HG03060 (cell line): Measurements from ENCODE around the gene ARL10.
A peak's percentile ranks its signal among the peaks of the same experiment; 100 is the strongest.

Experiments used
- ATAC-seq: cut with Tn5 transposase; IDR thresholded peaks from one replicate; pipeline ENCODE4 v1.9.1; 2021; ENCODE audit warnings: low read depth, moderate number of reproducible peaks; ENCODE audit not compliant: unreplicated experiment

Gene ARL10

DNA sequence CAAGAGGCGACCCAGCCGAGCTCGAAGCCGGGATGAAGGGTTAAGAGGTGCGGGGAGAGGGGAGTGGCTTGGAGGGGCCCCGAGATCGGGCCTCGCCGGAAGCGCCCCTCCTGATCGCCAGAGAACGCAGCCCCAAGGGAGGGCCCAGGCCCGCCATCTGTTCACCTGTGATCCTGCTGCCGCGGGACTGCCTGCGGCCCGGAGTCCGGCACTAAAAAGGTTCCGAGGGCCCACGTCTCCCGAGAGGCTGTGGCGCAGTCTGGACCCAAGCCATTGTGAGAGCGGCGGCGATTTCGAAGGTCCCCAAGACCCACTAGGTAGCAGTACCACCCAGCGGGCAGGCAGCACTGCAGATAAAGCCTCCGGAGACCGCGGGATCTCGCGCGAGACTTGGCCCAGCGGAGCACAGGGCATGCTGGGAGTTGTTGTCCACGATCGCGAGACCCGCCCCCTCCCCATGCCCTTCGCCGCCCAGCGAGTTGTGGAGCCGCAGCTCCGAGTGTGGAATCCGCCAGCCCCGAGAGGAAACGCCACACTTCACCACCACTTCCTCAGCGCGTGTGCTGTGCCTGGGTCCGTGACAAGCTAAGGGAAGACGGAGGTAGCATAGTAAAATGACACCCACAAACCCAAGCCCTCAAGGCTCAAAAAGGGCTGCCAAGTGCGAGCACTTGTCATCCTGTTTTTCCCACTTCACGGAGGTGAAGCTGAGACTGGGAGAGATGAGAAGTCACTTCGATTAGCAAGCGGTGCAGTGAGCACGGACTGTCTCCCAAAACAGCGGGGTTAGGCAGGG lies 3.7 kb upstream of the ARL10 start, which contains the start of gene KIAA1191:
Gene KIAA1191, minus strand, starts transcription at position 328 of the 796 bp plus-strand sequence. CDS start 2,256 bp downstream, outside the sequence.
- peak; percentile 71 for ATAC-seq

DNA sequence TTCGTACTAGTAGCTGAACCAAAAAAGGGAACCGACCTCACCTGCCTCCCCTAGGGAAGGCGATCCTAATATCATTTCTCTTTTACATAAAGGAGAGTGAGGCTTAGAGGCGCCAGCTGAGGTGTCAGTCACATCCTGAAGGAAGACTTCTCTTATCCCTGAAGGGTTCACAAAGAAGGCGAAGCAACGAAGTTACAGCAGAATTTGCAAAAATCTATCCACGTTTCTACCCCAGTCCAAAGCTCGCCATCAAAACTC lies 3.1 kb upstream of the ARL10 start:
- no peak for ATAC-seq

DNA sequence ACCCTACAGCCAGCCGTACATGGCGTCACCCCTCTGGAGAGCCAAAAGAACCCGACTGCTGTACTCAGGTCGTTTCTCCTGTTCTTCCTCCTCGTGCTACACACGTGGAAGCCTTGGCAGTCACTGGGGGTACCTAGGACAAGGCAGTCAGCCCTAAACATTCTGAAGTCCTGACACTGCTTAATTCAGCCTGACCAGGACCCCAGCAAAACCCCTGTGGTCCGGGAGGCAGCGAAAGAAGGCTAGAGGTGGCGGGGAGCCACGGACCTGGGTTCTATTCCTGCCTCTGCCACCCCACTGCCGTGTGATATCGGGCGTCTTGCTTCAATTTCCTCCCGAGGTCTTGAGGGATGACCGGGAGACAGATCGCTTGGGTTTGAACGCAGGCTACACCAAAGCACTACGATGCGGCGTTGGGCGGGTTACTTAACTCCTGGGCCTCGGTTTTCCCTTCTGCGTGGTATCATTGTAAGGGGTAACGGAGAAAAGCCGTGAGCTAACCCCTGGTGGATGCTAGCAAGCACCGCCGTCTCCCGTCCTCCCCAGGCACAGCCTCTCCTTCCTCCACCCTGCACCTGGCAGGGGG lies 429 bp upstream of the ARL10 start:
- ATAC-seq = no peak

DNA sequence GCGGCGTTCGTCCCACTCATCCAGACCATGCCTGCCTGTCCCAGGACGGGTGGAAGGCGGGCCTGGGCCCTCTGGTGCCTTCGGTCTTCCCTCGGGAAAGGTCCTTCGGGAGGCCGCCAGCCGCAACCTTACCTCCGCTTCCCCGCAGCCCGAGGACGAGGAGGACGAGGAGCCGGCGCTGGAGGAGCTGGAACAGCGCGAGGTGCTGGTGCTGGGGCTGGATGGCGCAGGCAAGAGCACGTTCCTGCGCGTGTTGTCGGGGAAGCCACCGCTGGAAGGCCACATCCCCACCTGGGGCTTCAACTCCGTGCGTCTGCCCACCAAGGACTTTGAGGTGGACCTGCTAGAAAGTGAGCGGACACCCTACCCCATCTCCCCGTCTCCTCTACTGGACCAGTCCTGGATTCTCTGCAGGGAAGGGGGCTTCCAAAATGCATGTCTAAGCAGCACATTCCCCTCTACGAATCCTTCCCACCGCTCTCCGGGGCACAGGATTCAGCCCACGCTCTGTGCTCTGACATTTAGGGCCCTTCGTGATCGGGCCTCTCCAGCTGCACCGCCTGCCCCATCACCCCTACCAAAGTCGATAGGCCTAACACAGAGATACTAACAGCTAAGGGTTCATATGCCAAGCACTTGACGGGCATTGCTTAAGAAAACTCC lies 1.1 kb downstream of the ARL10 start:
- ATAC-seq = no peak

DNA sequence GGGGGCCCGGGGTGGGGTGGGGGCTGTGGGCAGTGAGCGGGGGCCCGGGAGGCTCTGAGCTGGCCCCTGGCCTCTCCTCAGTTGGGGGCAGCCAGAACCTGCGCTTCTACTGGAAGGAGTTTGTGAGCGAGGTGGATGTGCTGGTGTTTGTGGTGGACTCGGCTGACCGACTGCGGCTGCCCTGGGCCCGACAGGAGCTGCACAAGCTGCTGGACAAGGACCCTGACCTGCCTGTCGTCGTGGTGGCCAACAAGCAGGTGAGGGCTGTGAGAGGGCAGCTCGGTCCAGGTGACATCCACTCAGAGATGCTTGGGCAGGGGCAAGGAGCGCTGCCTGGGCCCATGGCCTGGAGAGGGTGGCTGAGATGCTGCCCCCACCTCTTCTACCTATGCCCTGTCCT lies 3.4 kb downstream of the ARL10 start:
- ATAC-seq = no peak

DNA sequence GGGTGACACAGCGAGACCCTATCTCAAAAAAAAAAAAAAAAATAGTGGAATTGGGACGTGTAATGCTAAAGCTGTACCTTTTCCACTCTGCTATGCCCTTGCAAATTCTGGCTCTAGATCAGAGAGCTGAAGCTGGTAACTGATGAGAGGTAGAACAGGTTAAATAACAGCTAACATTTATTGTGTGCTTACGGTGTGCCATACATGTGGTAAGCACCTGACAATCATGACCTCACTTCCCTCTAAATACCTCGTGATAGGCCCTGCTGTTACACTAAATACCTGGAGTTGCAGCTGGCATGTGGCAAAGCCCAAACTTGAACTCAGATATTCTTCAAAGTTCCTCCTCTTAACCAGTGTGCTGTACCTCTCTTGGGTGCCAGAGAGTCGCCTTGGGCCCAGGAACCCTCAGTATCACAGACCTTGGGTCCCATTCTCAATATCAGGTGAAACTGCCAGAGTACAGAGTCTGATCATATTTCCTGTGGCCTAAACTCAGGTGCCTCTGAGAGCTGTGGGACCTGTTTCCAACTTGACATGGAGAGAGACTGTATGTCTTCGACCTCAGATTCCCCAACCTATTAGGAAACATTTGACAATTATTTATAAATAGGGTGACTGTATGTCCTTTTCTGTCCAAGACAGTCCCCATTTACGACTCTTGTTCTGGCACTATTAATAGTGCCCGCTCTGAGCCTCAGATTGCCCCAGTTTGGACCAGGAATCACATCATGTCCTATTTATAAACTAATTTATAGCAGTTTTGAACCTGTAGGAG lies 4.8 kb downstream of the ARL10 start:
- no peak for ATAC-seq

DNA sequence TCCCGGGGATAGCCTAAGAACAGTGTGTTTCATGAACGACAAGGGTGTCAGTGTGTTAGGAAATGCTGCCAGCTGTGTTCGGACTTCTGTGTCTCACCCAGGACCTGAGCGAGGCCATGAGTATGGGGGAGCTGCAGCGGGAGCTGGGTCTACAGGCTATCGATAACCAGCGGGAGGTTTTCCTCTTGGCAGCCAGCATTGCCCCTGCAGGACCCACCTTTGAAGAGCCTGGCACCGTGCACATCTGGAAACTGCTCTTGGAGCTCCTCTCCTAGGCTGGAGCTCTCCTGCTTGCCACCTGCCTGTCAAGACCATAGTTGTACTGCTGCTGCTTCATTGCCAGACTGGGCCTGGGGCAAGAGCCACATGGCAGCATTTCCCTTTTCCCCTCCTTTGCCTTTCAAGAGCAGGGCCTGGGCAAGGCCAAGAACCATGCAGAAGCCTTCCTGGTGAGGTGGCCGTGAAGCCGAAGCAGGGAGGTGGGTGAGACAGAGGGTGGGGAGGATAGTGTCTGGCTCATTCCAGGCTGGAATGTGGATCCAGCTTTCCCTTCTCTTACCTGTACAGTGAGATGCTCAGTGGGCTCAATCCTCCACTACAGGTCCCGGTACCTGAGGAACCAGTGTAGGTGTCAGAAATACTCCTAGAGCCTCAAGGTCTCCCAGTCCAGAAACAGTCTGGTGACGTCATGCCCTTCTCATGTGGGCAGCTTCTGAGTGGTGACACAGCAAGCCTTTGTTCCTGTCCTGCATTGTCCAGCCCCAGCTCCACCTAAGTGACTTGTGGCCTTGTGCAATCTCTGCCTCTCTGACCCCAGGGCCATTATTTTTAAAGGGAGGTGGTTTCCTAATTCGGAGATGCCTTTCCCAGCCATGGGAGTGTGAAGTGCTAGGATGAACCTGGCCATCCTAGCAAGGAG lies 6.6 kb downstream of the ARL10 start:
- ATAC-seq = no peak

DNA sequence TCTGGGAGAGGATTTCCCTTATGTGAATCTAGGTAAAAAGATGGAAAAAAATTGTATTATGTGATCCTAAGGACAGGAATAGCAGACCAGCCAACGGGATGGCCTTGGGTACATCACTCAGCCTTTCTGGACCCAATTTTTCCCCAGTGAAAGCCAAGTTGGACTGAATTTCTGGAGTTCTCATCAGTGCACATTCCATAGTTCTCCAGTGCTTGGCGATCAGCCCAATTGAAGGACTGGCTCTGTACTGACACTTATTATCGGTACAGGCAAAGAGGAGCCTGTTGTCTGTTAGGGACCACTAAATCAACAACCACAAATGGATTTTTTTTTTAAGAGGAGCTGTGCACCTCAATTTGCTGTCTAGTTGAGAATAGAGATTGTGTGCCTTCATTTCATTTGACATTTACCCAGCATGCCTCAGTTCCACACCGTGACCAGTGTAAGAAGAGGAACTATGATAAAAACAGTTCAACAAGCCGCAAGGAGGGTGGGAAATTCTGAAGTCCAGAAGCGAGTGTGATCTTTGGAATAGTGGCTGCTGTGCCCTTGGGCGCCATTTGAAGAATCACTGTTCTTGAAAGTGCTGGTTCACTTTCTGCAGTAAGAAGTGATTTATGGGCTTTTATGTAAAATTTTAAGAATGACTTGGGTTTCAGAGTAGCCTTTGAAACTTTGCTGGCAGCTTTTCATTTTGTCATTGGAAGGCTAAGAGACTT lies 8.0 kb downstream of the ARL10 start:
- no peak for ATAC-seq

DNA sequence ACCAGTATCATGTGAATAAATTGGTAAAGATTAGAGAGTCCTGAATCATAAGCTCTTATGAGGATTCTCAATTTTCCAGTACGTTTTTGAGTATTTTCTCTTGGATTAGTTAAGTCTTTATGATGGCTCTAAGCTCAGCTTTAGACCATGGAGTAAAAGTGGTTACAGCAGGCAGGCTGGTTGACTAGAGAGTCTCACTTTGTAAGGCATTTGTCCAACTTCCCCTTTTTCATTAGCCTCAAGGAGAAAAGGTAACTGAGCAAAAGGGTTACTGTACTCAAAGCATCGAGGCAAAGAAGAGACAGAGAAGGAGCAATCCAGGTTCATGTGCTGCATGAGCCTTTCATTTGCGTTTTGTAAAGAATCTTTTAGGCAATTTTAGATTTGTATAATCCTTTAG lies 14.6 kb downstream of the ARL10 start:
- ATAC-seq = no peak

DNA sequence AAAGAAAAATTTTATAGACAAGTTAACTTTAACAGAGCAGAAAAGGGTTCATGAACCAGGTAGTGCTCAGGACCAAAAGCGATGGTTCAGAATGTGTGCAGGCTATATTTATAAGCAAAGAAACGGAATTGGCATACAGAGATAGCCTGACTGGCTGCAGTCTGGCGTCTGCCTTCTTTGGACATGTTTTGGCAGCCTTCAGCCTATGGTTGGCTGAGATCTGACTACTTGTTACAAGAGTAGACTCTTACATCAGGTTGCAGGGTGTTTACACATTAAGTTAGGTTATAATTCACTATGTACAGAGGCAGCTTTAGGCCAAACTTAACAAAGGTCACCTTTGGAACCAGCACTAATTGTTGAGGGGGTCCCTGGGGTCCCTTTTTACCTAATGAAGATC lies 16.1 kb downstream of the ARL10 start:
- no peak for ATAC-seq

DNA sequence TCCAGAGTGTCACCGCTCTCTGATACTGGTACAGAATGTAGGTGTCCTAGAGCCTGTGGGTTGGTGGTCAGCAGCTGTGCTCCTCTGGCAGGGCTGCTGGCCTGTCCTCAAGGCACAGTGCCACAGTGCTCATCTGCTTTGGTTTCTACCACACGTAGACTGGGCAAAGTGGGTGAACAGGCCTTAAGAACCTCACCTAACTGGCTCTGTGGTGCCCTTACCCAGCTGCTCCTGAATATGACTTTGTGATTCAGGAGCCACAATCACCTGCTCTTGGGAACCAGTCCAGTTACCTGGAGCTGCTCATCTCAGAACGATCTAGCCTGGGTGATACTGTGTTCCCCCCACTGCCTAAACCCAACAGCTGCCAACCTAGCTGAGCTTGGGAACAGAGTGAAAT lies 16.7 kb downstream of the ARL10 start:
- ATAC-seq = no peak

DNA sequence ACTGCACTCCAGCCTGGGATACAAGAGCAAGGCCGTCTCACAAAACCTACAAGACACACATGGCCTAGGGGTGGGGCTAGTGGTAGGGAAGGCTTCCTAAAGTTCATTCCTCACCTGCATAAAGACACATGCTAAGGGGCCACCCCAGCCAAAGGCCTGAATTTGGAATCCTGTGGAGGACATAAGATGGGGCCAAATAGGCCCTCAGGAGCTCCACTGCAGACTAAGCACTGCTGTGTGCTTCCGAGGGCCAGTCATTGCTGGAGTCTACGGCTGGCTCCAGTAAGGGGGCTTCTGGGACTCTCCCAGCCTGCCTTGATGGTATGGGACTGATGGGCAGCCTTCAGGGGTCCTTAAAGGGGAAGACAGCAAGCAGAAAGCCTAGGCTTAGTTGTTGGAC lies 17.4 kb downstream of the ARL10 start:
- ATAC-seq = no peak

DNA sequence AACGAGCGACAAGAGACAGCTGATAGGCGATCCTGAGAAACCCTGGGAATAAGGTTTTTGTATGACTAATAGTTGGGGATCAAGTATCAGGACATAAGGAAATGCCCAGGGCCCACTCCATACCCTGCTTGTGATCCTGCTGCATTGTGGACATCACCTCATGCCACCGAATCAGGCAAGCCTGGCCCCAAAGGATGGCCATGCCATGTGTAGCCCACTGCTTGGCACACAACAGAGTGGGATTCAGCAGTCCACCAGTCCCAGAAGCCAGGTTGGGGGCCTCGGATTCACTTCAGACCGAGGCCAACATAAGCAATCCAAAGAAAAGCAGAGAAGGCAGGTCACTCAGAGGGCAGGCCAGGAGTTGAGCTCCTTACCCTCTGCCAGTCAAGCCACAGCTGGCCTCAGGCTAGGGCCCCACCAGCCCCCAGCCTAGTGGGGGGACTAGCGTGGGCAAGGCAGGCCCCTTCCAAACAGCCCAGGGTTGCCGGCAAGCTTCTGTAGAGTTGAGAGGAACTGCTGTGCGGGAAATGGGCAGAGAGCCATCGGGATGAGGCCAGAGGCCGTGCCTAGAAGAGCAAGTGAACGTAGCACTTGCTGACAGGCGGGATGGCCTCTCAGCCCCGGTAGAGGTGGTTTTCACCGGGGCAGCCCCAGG lies 18.1 kb downstream of the ARL10 start:
- no peak for ATAC-seq

DNA sequence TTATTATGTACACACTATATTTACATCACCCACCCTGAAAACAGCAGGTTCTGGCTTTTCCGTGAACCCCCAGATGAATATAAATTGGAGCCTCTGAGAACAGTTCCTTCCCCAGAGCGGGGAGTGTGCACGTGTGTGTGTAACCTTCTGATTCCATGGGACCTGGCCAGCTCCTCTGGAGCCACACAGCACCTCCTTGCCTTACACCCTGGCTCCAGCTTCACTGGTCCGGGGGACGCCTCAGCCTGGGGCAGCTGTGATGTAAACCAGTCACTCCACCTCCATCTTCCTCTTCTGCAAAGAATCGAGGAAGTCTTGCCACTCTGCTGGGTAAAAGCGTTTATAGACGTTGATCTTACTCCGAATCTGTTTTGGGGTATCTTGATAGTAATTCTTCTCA lies 18.7 kb downstream of the ARL10 start:
- no peak for ATAC-seq

DNA sequence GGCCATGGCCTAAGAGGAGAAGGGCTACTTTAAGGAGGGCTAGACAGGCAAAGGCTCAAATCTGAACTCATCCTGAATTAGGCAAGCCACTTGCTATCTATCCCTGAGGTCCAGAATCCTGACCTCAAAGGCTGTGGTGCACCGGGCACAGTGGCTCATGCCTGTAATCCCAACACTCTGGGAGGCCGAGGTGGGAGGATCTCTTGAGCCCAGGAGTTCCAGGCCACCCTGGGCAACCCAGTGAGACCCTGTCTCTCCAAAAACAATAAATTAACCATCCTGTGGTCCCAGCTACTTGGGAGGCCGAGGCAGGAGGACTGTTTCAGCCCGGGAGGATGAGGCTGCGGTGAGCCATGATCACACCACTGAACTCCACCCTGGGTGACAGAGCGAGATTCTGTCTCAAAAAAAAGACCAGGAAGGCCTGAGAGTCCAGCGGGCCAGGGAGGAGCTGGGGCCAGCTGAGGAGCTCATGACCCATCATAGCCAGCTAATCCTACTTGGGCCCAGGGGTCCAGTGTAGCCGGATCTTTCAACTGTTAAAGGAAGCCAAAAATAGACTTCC lies 19.2 kb downstream of the ARL10 start:
- ATAC-seq = no peak

DNA sequence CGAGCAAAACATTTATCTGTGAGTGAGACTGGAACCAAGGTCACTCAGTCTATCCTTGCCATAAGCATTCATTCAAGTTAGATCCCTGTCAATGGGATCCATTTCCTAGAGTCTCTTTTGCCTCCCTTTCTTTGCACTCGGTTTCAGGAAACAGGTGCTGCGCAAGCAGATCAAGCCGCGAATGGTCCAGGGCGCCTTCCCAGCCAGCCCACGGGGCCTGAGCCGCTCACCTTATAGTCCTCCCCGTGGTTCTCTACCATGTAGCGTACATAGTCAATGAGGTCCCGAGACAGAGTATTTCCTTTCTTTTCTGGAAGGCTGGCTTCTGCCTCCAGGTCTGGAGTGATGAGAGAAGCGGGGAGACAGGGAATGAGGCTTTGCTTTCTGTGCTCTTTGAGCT lies 19.7 kb downstream of the ARL10 start:
- no peak for ATAC-seq

DNA sequence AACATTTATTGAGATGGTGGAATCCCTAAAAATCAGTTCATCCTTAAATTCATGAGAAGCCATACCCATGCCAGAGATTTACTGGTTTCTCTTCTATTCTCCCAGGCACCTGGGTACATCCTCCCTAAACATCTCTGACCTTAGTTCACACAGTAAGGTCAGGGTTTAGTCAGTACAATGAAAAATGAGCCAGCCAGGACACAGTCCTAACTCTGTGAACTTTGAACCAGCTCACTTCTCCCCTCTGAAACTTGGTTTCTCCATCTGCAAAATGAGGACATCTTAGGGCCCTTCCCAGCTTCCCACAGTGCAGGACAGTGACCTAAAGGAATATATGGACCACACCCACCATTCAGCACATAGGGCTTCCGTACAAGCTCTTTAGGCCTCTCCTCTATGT lies 21.2 kb downstream of the ARL10 start:
- ATAC-seq = no peak

DNA sequence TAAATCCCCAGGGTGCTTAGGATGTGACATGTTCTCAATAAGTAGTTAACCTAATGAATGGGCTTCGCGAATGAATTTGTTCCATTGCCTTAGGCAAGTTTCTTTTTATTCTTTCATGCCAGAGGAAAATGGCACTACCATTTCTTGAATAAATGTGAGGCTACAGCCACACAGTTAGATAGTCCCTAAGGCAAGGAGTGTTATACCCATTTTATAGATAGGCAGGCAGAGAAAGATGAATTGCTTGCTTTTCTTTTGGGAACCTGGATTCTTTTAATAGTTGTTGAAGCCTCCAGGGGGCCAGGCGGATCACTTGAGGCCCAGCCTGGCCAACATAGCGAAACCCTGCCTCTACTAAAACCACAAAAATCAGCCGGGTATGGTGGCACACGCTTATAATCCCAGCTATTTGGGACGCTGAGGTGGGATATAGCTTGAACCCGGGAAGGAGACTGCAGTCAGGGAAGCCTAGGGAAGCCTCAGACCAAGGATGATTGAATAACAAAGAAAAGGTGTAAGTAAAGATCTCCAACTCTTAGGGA lies 22.2 kb downstream of the ARL10 start:
- no peak for ATAC-seq
